NOMO-1 treated with DMSO at 0.1 percent for 48 hours (cell line): ENCODE measurements around the gene HBEGF.
A peak's percentile ranks its signal among the peaks of the same experiment; 100 is the strongest.
"Not testable (repeated sequence)": the region's sequence is repeated elsewhere in the genome, so short reads cannot be mapped to it uniquely, and the experiment has no call there.

ENCODE experiments used
- DNase-seq: peaks from one replicate; lab custom pipeline; 2025; ENCODE audit not compliant: unreplicated experiment; lab: John Stamatoyannopoulos, UW

The HBEGF gene

GRCh38 chr5:140361901-140362300 lies 15.5 kb upstream of the HBEGF start:
- no peak for DNase-seq

DNA sequence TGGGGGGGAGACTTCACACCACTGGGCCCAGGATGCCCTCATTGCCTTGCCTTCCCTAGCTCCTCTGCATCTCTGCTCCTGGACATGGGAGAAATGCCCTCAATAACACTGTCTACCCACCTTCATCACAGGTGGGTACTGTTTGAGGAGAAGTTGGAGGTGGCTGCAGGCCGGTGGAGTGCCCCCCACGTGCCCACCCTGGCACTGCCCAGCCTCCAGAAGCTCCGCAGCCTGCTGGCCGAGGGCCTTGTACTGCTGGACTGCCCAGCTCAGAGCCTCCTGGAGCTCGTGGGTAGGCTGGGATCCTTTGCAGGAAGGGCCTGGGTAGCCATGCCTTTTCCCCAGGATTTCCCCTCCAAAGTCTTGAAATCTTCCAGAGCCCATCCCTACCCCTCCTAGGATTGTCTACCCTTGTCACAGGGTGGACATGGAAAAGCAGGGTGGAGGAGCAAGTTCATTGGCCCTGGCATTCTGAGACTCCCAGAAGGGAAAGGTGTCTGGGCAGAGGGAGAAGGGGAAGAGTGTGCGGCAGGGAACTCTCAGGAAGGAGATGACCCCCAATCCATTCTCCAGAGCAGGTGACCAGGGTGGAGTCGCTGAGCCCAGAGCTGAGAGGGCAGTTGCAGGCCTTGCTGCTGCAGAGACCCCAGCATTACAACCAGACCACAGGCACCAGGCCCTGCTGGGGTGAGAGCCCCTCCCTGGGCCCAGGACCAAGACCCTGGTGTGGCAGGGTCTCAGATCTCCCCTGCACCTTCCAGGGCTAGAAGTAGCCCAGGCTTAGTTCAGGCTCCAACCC lies 14.5 kb upstream of the HBEGF start:
- DNase-seq = no peak

DNA sequence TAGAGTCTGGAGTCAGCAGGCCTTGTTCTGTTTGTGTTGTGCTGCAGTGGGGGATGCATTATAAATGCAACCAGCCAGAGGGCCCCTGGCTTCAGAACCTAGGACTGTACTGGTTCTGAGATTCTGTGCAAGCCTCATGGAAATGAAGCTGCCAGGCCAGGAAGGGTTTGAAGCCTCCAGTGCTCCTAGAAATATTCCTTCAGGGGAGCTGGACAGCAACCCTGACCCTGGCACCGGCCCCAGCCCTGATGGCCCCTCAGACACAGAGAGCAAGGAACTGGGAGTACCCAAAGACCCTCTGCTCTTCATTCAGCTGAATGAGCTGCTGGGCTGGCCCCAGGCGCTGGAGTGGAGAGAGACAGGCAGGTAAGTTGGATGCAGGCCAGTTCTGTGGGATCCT lies 13.7 kb upstream of the HBEGF start, which contains the start of gene SLC4A9:
TSS of gene SLC4A9 (plus strand) at position 94 of the 400 bp plus-strand sequence. CDS start at position 137, 43 bp downstream.
- no peak for DNase-seq

DNA sequence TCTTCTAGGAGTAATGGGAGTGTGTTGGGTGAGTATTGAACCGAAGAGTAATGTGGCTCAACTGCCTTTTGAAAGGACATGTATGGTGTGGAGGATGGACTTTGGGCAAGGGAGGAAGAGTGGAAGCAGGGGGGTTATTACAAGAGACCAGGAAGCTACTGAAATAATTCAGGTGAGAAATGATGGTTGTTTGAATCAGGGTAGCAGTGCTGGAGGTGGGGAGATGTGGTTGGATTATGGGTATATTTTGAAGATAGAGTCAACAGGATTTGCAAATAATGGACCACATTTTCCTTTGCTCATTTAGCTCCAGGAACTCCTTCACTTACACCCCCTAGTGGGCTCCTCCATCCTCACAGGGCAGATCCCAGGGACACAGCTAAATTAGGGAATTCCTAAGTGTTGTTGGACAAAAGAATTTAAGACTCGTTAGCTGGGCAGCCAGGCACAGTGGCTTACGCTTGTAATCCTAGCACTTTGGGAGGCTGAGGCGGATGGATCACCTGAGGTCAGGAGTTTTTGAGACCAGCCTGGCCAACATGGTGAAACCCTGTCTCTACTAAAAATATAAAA lies 12.4 kb upstream of the HBEGF start:
- DNase-seq = no peak

DNA sequence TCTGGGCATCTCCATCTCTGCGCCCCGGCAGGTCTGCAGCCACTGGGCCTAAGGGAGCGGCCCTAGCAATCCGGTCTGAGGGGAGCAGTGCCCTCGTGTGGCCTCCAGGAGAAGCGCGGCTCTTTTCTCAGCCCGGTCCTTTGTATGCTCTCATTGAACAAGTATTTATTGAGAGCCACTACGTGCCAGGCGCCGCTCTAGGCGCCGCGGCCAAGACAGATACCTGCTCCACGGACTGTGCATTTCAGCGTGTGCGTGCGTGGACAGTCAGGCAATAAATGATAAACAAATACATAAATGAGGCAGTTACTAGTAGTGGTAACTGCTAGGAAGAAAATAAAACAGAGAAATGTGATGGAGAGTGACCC lies 11.3 kb upstream of the HBEGF start:
- DNase-seq = peak; percentile 85

DNA sequence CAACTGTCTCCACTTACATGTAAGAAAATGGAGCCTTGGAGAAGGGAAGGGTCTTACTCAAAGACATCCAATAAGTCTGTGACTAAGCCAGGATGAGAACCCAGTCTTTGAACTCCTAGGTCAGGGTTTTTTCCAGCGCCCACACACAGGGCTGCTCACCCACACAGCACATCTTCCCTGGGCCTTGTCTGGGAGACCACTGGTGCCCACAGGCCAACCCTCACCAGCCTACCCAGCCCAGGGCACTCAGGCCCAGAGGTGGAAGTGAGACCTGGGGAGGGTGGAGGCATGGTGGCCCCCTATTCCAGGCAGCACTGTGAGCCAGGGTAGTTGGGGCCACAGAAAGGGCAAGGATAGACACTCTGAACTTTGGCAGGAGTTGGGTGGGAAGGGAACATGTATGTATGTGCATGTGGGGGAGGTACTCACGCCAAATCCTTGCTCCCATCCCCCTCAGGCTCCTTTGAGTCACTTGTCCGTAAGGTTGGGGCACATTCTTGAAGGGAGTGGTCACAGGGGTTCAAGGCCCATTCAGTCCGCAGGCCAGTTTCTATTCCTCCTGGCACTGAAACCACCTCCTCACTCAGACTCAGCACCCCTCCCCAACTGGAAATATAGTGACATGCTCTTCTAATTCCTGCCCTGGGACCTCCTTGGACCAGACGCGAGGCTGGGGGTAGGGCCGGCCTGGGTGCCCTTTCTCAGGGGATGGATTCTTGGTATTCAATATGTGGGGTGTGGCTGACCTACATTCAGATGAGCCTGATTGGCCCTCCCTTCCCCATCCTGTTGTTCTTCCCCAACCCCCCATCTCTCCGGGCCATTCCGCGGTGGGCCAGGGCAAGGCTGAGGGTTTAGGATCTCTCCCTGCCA lies 10.7 kb upstream of the HBEGF start:
- peak; percentile 36 for DNase-seq

GRCh38 chr5:140355546-140355945 lies 9.1 kb upstream of the HBEGF start:
- DNase-seq = peak; percentile 74

DNA sequence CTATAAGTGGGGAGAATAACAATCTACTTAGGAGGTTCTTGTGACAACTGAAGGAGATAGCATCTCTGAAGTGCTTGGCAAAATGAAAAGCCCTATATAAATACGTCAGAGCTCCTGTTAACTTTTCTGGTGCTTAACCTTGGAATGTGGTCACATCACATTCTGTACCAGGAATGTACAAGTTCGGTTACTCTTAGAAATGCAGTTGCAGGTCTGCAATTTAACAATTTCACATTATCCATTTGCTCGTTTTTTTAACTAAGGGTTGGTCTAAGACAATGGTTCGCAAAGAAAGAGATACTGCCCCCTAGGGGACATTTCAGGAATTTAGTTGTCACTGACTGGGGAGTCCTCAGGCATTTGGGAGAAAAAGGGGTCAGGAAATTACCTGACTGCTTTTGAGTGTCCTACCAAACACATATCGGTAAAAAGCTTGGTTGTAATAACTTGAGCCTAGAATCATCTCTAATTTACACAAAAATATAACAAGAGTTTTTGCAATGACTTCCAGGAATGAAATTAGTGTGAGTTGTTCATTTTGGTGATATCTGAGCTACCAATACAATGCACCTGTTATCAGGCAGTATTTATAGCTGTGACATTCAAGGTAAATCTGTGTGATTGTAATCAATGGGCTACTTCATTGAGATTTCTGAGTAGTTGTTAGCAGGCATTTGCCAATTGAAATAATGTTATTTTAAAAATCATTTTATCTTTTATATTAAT lies 5.4 kb upstream of the HBEGF start:
- DNase-seq = peak; percentile 67

- no peak for DNase-seq
These were observed 2.8 kb upstream of the HBEGF start for GRCh38 chr5:140349244-140349643.

- DNase-seq = no peak
These were observed 1.7 kb upstream of the HBEGF start for GRCh38 chr5:140348104-140348503.

DNA sequence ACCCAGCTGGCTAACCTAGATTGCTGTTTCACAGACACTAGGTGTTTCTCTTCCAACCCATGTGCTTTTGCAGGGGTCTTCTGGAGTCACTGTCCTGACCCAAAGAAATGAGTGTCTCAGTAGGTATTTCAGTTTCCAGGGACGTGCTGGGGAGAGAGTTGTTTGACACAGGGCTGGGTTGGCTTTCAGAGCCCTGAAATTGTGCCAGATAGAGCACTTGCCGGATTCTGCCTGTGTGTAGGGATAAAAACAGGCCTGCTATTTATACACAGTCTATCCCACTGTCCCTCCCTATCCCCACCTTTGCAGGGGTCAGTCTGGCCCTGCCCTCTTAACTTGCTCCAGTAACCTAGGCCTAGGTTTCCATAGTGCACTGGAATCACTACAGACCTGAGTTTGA lies 957 bp upstream of the HBEGF start:
- DNase-seq = no peak

DNA sequence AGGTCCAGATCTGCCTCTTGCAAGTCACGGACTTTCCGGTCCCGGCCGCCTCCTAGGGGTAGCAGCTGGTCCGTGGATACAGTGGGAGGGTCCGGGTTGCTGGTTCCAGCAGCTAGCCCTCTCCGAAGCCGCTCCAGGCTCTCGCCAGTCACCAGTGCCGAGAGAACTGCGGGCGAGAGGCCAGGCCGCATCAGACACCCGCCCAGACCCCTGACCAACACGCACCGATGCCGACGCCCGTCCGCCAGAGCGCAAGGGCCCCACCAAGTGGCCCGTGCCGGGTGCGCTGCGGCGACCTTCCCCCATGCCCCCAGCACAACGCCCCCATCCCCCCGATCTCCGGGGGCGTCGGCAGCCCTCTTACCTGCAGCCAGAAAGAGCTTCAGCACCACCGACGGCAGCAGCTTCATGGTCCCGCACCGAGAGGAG lies 470 bp downstream of the HBEGF start:
- DNase-seq = peak; percentile 37

DNA sequence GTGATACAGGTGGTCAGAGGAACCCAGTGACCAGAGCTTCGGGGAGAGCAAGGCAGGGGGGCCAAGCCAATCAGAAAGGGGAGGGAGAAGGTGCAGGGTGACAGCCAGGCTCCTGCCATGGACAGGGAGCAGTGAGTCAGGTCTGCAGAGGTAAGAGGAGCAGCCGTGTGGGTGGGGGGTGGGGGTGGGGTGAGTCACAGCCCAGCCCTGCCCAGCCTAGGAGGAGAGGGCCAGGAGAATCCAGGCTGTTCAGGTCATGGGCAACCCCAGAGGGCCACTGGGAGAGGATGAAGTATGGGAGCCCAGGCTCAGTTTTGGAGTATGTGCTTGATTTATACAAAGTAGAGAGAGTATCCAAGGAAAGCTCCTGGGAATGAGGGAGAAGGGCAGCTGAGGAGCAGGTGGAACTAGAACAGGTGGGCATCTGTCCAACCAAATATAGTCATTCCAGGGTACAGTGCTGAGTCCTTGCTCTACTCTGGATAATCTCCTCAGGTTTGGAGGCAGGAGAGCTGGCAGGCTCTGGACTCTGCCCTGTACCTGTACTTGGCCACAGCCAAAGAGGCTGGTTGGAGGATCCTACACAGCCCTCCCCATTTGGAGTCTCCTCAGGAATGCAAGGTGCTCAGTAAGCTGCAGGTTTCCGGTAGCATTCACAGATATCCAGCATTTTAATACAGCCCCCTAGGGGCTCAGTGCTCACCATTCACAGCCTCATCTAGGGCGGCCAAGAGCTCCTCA lies 1.6 kb downstream of the HBEGF start:
- DNase-seq = no peak

DNA sequence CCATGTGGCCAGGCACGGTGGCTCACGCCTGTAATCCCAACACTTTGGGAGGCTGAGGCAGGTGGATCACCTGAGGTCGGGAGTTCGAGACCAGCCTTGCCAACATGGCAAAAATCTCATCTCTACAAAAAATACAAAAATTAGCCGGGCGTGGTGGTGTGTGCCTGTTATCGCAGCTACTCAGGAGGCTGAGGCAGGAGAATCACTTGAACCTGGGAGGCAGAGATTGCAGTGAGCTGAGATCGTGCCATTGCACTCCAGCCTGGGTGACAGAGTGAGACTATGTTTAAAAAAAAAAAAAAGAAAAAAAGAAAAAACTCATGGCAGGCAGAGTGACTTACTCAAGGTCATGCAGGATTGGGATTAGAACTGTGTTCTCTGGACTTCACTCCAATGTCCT lies 2.6 kb downstream of the HBEGF start:
- DNase-seq = not testable (repeated sequence)

- peak; percentile 32 for DNase-seq
These were observed 3.5 kb downstream of the HBEGF start for GRCh38 chr5:140342896-140343295.

DNA sequence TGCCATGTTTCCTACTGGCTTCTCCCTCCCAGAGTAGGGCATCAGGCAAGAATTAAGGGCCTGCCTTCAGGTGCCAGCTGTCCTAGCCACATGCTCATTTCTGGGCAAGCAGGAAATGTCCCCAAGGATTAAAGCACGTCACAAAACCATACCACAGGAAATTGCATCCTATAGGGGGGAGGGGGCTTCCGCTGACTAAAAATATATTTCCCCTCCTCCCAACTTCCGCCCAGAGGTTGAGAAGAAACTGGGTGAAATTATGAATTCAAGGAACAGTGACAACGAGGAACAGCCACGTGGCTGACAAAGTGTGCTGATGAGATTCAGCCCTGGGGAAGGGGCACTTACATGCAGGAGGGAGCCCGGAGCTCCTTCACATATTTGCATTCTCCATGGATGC lies 4.1 kb downstream of the HBEGF start:
- DNase-seq = peak; percentile 85

- no peak for DNase-seq
These were observed 4.8 kb downstream of the HBEGF start for GRCh38 chr5:140341591-140341990.

- DNase-seq = peak; percentile 74
These were observed 5.7 kb downstream of the HBEGF start for GRCh38 chr5:140340605-140341121.

DNA sequence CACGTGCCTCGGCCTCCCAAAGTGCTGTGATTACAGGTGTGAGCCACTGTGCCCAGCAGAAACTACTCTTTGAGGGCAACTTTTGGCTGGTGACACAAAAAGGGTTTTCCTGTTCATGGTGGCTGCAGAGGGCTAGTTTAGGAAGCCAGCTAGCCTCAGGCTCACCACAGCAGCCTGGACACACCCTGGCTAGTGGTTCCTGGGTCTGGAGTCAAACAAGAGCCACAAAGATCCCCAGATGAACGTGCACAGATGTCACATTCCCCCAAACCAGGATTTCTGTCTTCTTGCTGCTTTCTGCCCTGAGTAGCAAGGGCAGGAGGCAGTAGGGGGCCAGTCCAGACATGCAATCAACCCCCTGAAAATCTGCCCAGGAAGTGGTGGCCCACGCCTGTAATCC lies 6.8 kb downstream of the HBEGF start:
- DNase-seq = no peak

DNA sequence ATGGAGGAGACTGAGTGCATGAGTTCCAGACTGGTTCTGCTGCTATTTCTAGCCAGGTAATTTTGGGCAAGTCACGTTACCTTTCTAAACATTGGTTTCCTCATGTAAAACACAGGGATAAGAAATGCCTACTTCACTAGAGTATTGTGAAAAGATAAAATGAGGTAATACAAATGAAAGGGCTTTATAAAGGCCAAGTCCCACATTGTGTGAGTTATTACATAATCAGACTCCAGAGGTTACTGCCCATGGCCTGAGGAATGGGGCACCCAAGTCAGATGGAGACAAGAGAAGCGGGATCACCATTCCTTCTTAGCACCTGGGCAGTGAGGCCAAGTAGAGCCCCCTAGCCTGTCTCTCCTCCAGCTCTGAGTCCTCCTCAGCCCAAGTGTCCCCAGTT lies 7.5 kb downstream of the HBEGF start:
- no peak for DNase-seq
